Thyroid gland (tissue), 4 donors: ENCODE measurements around the gene ARHGAP10.

Experiments used
- POLR2A ChIP-seq, 2 donors: fragments of 450-650 bp; IDR thresholded peaks; one replicate each; pipeline ENCODE4 v1.6.1; 2017; ENCODE audit warnings: antibody characterized with exemption in 2 of 2, mild to moderate bottlenecking in 2 of 2, moderate library complexity in 1 of 2
- TF ChIP-seq, protein P1 (sequence below), 6 experiments: fragments of 200-600 bp in 3 of 6; fragments of 450-650 bp in 3 of 6; sonication (generic) in 3 of 6; IDR thresholded peaks; one replicate each; pipeline ENCODE4 v1.5.1; 2016 to 2019; ENCODE audit warnings: antibody characterized with exemption in 6 of 6, mild to moderate bottlenecking in 2 of 6, inconsistent platforms in 1 of 6, moderate library complexity in 1 of 6

DNA sequence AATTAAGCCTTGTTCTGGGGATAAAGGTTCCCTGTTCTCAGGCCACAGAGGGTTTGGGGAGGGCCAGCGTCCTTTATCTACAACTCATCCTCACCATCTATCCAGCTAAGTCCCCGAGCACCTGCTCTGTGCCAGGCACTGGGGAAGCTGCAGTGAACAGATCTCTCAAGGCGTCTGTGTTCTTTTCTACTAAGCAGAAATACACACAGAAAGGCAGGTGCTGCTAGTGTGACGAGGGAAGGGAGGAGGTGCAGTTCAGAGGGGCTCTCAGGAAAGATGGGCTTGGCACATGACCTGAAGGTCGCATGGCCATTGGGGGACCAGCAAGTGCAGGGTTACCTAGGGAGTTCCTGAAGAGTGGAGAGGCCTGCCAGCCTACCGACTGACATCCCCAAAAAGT lies 358.1 kb downstream of the ARHGAP10 start:
- TF ChIP-seq, protein P1, sequence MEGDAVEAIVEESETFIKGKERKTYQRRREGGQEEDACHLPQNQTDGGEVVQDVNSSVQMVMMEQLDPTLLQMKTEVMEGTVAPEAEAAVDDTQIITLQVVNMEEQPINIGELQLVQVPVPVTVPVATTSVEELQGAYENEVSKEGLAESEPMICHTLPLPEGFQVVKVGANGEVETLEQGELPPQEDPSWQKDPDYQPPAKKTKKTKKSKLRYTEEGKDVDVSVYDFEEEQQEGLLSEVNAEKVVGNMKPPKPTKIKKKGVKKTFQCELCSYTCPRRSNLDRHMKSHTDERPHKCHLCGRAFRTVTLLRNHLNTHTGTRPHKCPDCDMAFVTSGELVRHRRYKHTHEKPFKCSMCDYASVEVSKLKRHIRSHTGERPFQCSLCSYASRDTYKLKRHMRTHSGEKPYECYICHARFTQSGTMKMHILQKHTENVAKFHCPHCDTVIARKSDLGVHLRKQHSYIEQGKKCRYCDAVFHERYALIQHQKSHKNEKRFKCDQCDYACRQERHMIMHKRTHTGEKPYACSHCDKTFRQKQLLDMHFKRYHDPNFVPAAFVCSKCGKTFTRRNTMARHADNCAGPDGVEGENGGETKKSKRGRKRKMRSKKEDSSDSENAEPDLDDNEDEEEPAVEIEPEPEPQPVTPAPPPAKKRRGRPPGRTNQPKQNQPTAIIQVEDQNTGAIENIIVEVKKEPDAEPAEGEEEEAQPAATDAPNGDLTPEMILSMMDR (IDR thresholded peaks at IDR 0.05): no peak
- no peak for TF ChIP-seq POLR2A (IDR thresholded peaks at IDR 0.05)
